Erythroblast (primary cell): ENCODE results near the gene PTGIS.

Experiments used
- GATA1 ChIP-seq: IDR thresholded peaks from 2 replicates; pipeline ENCODE4 v1.6.1; 2011; ENCODE audit warnings: low read depth, mild to moderate bottlenecking, control low read depth, low read length, moderate library complexity
- POLR2A ChIP-seq: IDR thresholded peaks from 2 replicates; pipeline ENCODE4 v1.6.1; 2011; ENCODE audit warnings: mild to moderate bottlenecking, low read length

DNA sequence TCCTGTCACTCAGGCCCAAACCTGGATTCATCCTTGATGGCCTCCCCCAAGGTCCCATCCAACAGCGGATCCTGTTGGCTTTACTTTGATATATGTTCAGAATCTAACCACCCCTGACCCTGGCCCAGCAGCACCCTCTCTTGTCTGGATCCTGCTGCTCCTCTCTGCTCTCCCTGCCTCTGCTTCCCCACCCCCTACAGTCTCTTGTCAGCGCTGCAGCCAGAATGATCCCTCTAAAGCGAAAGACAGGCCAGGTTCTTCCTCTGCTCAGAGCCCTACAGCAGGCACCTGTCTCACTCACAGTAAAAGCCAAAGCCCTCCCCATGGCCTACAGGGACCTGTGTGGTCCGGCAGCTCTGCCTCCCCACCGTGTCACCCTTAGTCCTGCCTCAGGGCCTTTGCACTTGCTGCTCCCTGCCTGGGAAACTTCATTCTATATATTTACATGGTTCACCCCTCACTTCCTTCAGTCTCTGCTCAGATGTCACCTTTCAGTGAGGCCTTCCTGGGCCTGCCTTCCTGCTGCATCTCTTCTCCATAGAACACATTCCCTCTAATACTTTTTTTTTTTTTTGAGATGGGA, 48.1 kb downstream of the PTGIS start:
- TF ChIP-seq POLR2A, result no peak
- no peak for TF ChIP-seq GATA1
